ENCODE data around the gene ZNF516. TPM values are rescaled to one million over a fixed set of nuclear protein-coding genes. Genes with fewer than 3 reads are reported as not detected.

The ZNF516 gene
- total RNA-seq, 1 donor from 2014 or later = 19.4 TPM

GRCh38 chr18:76457475-76457874 lies 37.6 kb downstream of the ZNF516 start:
- Mint-ChIP-seq H3K27ac (no peak overlapping the region), H3K36me3 (ENCODE audit: low read depth) (peaks cover 20% of the 10 kb centered on the region), H3K9me3 (no peaks in the 10 kb centered on the region), H3K4me1 (peaks cover 7% of the 10 kb centered on the region), H3K27me3 (no peaks in the 10 kb centered on the region), H3K4me3 (no peak overlapping the region)
- no peak for TF ChIP-seq CTCF (IDR thresholded peaks at IDR 0.05)
- DNase-seq (no peak), ATAC-seq (ENCODE audit: low read depth) (no peak)
- CTCF ChIA-PET = no interaction called here
- POLR2A ChIA-PET = no interaction called here
- intact Hi-C loops (cut with micrococcal nuclease) = loop anchor here (10.0 kb wide), 1 partner anchor 127 kb away; no protein-coding TSS in a partner anchor

- intact Hi-C loops (cut with micrococcal nuclease) = loop anchor here (10.0 kb wide), 1 partner anchor 128 kb away; no protein-coding TSS in a partner anchor
- no peak for TF ChIP-seq CTCF (IDR thresholded peaks at IDR 0.05)
- ATAC-seq (ENCODE audit: low read depth) = no peak
- Mint-ChIP-seq H3K27me3 (no peaks in the 10 kb centered on the region), H3K27ac (no peak overlapping the region), H3K4me1 (peaks cover 13% of the 10 kb centered on the region), H3K9me3 (no peaks in the 10 kb centered on the region), H3K36me3 (ENCODE audit: low read depth) (peaks cover 13% of the 10 kb centered on the region), H3K4me3 (no peak overlapping the region)
- no peak for DNase-seq
- CTCF ChIA-PET = no interaction called here
- POLR2A ChIA-PET = no interaction called here
Measured at GRCh38 chr18:76456823-76457222, 38.2 kb downstream of the ZNF516 start.

- intact Hi-C loops (cut with micrococcal nuclease) = loop anchor here (10.0 kb wide), 1 partner anchor 129 kb away; no protein-coding TSS in a partner anchor
- no peaks in the 10 kb centered on the region for H3K27me3 Mint-ChIP-seq
- no peak for TF ChIP-seq CTCF (IDR thresholded peaks at IDR 0.05)
- H3K4me3 Mint-ChIP-seq = no peak overlapping the region
- no peak for ATAC-seq (ENCODE audit: low read depth)
- DNase-seq = no peak
- H3K9me3 Mint-ChIP-seq = no peaks in the 10 kb centered on the region
- peaks cover 19% of the 10 kb centered on the region for H3K4me1 Mint-ChIP-seq
- no peak overlapping the region for H3K27ac Mint-ChIP-seq
- ChIA-PET CTCF (no interaction called here), POLR2A (no interaction called here)
- H3K36me3 Mint-ChIP-seq (ENCODE audit: low read depth) = peaks cover 13% of the 10 kb centered on the region
Measured at GRCh38 chr18:76456018-76456750, 38.9 kb downstream of the ZNF516 start.

- Mint-ChIP-seq H3K4me1 (peaks cover 27% of the 10 kb centered on the region), H3K9me3 (no peaks in the 10 kb centered on the region), H3K4me3 (no peak overlapping the region), H3K36me3 (ENCODE audit: low read depth) (peaks cover 8% of the 10 kb centered on the region), H3K27me3 (no peaks in the 10 kb centered on the region), H3K27ac (no peak overlapping the region)
- intact Hi-C loops (cut with micrococcal nuclease) = loop anchor here (10.0 kb wide), 1 partner anchor 130 kb away; no protein-coding TSS in a partner anchor
- ChIA-PET CTCF (no interaction called here), POLR2A (no interaction called here)
- TF ChIP-seq CTCF (IDR thresholded peaks at IDR 0.05) = no peak
- ATAC-seq (ENCODE audit: low read depth) (no peak), DNase-seq (no peak)
Measured at GRCh38 chr18:76455003-76455676, 39.9 kb downstream of the ZNF516 start.

GRCh38 chr18:76454418-76454817 lies 40.6 kb downstream of the ZNF516 start:
- POLR2A ChIA-PET = no interaction called here
- CTCF ChIA-PET = no interaction called here
- DNase-seq = no peak
- peaks cover 6% of the 10 kb centered on the region for H3K36me3 Mint-ChIP-seq (ENCODE audit: low read depth)
- H3K4me1 Mint-ChIP-seq = peaks cover 32% of the 10 kb centered on the region
- no peaks in the 10 kb centered on the region for H3K27me3 Mint-ChIP-seq
- H3K4me3 Mint-ChIP-seq = no peak overlapping the region
- intact Hi-C loops (cut with micrococcal nuclease) = loop anchor here (5.0 to 10.0 kb wide), 3 partner anchors 38 to 130 kb away; no protein-coding TSS in a partner anchor
- no peak for ATAC-seq (ENCODE audit: low read depth)
- no peaks in the 10 kb centered on the region for H3K9me3 Mint-ChIP-seq
- H3K27ac Mint-ChIP-seq = no peak overlapping the region
- TF ChIP-seq CTCF (IDR thresholded peaks at IDR 0.05) = no peak

All from activated B cell treated with CpG ODN at 0.5 μM for 24 hours (primary cell).